Measurements from ENCODE around the gene ALG9.

GRCh38 chr11:111779118-111779517 lies 92.3 kb downstream of the ALG9 start:
- TF ChIP-seq, protein P1, sequence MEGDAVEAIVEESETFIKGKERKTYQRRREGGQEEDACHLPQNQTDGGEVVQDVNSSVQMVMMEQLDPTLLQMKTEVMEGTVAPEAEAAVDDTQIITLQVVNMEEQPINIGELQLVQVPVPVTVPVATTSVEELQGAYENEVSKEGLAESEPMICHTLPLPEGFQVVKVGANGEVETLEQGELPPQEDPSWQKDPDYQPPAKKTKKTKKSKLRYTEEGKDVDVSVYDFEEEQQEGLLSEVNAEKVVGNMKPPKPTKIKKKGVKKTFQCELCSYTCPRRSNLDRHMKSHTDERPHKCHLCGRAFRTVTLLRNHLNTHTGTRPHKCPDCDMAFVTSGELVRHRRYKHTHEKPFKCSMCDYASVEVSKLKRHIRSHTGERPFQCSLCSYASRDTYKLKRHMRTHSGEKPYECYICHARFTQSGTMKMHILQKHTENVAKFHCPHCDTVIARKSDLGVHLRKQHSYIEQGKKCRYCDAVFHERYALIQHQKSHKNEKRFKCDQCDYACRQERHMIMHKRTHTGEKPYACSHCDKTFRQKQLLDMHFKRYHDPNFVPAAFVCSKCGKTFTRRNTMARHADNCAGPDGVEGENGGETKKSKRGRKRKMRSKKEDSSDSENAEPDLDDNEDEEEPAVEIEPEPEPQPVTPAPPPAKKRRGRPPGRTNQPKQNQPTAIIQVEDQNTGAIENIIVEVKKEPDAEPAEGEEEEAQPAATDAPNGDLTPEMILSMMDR (IDR thresholded peaks at IDR 0.05), result no peak
- TF ChIP-seq POLR2A (IDR thresholded peaks at IDR 0.05), result no peak

Measured in tibial nerve (tissue), 3 donors.